ENCODE results near the gene TRPC4. TPM values are rescaled to one million over a fixed set of nuclear protein-coding genes. Genes with fewer than 3 reads are reported as not detected.

The TRPC4 gene
- total RNA-seq, 1 donor from 2014 or later = 3.0 TPM

DNA sequence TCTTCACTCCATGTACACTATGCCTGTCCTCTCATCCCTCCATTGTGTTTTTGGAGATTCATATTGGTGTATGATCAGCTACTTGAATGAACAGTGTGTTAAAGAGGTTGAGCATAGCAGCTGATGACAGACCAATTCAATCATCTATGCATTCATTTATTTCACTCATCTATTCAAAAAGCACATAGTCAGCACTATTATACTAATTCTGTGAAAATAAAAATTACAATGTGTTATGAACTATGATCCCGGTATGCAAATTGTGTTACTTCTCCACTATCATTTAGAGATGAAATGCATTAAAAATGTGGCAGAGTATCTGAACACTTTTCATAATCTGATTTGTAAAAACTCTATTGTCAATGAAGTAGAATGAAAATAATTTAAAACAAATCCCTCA is 5.9 kb downstream of the TRPC4 start:
- no peak for DNase-seq (ENCODE audit: low spot score)
- Mint-ChIP-seq H3K27me3 (ENCODE audit: low read depth) (no peaks in the 10 kb centered on the region), H3K4me3 (ENCODE audit: unreplicated experiment) (no peak overlapping the region), H3K27ac (ENCODE audit: unreplicated experiment) (no peak overlapping the region), H3K36me3 (ENCODE audit: low read depth) (no peaks in the 10 kb centered on the region), H3K4me1 (ENCODE audit: low read depth) (peaks cover 6% of the 10 kb centered on the region), H3K9me3 (ENCODE audit: low read depth) (no peaks in the 10 kb centered on the region)
- TF ChIP-seq, protein P1, sequence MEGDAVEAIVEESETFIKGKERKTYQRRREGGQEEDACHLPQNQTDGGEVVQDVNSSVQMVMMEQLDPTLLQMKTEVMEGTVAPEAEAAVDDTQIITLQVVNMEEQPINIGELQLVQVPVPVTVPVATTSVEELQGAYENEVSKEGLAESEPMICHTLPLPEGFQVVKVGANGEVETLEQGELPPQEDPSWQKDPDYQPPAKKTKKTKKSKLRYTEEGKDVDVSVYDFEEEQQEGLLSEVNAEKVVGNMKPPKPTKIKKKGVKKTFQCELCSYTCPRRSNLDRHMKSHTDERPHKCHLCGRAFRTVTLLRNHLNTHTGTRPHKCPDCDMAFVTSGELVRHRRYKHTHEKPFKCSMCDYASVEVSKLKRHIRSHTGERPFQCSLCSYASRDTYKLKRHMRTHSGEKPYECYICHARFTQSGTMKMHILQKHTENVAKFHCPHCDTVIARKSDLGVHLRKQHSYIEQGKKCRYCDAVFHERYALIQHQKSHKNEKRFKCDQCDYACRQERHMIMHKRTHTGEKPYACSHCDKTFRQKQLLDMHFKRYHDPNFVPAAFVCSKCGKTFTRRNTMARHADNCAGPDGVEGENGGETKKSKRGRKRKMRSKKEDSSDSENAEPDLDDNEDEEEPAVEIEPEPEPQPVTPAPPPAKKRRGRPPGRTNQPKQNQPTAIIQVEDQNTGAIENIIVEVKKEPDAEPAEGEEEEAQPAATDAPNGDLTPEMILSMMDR (IDR thresholded peaks at IDR 0.05) = no peak

DNA sequence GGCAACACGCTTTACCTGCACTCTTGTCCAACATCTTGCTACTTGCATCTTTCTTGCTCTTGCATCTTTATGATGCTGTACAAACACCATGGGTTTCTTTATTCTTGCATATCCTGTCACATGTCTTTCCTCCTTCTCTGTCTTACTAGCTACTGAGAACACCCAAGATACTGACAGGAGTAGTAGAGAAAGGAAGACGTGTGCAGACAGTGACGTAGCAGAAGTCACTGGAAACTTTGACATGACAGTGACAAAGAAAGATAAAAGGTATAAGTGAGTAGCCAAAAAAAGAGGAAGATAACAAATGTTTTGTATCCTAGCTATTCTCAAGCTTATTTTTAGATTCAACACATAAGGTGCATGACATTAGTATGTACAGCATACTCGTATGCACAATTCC is 34.2 kb downstream of the TRPC4 start:
- Mint-ChIP-seq H3K27me3 (ENCODE audit: low read depth) (no peaks in the 10 kb centered on the region), H3K4me3 (ENCODE audit: unreplicated experiment) (no peak overlapping the region), H3K27ac (ENCODE audit: unreplicated experiment) (no peak overlapping the region), H3K36me3 (ENCODE audit: low read depth) (peaks cover 2% of the 10 kb centered on the region), H3K4me1 (ENCODE audit: low read depth) (no peaks in the 10 kb centered on the region), H3K9me3 (ENCODE audit: low read depth) (peaks cover 4% of the 10 kb centered on the region)
- DNase-seq (ENCODE audit: low spot score) = no peak
- TF ChIP-seq, protein P1 (IDR thresholded peaks at IDR 0.05) = no peak

DNA sequence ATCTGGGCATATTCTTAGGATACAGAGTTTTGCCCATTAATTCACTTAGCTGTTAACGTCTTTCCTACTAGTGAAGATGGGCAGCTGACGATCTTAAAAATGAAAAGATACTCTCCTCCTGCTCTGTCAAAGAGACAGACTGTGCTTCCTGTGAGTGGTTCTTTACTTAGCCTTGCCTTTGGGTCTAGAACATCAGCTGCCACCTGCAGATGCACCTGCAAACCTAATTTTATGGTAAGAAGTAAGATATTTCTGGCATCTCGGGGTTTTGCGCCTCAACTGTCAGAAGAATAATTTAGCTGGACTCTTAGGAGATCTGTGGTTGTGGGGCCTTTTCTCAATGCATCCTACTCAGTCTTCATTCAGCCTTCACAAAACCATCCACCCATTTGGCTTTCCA is 36.2 kb downstream of the TRPC4 start:
- TF ChIP-seq, protein P1 (IDR thresholded peaks at IDR 0.05) = no peak
- Mint-ChIP-seq H3K9me3 (ENCODE audit: low read depth) (peaks cover 7% of the 10 kb centered on the region), H3K36me3 (ENCODE audit: low read depth) (peaks cover 4% of the 10 kb centered on the region), H3K4me3 (ENCODE audit: unreplicated experiment) (no peak overlapping the region), H3K4me1 (ENCODE audit: low read depth) (no peaks in the 10 kb centered on the region), H3K27ac (ENCODE audit: unreplicated experiment) (no peak overlapping the region), H3K27me3 (ENCODE audit: low read depth) (no peaks in the 10 kb centered on the region)
- no peak for DNase-seq (ENCODE audit: low spot score)

DNA sequence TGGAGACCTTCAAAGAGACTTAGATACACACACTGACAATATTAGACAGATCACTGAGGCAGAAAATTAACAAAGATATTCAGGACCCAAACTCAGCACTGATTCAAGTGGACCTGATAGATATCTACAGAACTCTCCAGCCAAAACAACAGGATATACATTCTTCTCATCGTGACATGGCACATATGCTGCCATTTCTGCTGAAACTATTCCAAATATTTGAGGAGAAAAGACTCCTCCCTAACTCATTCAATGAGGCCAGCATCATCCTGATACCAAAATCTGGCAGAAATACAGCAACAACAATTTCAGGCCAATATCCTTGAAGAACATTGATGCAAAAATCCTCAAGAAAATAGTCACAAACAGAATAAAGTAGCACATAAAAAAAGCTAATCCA is 53.3 kb downstream of the TRPC4 start:
- TF ChIP-seq, protein P1 (IDR thresholded peaks at IDR 0.05) = no peak
- Mint-ChIP-seq H3K36me3 (ENCODE audit: low read depth) (peaks cover 13% of the 10 kb centered on the region), H3K4me1 (ENCODE audit: low read depth) (peaks cover 13% of the 10 kb centered on the region), H3K9me3 (ENCODE audit: low read depth) (peaks cover 65% of the 10 kb centered on the region), H3K4me3 (ENCODE audit: unreplicated experiment) (no peak overlapping the region), H3K27me3 (ENCODE audit: low read depth) (no peaks in the 10 kb centered on the region), H3K27ac (ENCODE audit: unreplicated experiment) (no peak overlapping the region)
- no peak for DNase-seq (ENCODE audit: low spot score)

DNA sequence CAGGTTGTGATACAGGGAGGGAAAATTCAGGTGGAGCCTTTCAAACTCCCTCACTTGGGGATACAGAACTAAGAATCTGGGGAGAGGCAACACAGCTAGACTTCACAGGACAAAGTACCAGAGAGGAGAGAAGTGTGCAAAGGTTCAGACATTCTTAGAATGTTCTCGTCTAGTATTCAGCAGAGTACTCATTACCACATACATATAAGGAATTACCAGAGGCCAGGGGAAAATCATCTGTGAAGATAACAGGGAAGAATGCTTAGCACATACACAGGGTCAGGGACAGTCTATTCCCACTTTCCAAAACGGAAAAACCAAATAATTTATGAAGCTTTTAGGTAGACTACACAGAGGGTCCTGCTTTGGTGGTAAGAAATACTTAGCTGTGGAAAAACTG is 58.1 kb downstream of the TRPC4 start:
- DNase-seq (ENCODE audit: low spot score) = no peak

More for the DNA sequence above, 58.1 kb downstream of the TRPC4 start:
- TF ChIP-seq, protein P1 (IDR thresholded peaks at IDR 0.05) = no peak
- H3K36me3 Mint-ChIP-seq (ENCODE audit: low read depth) = peaks cover 11% of the 10 kb centered on the region
- no peaks in the 10 kb centered on the region for H3K27me3 Mint-ChIP-seq (ENCODE audit: low read depth)
- peaks cover 40% of the 10 kb centered on the region for H3K9me3 Mint-ChIP-seq (ENCODE audit: low read depth)
- no peak overlapping the region for H3K4me3 Mint-ChIP-seq (ENCODE audit: unreplicated experiment)
- peaks cover 15% of the 10 kb centered on the region for H3K4me1 Mint-ChIP-seq (ENCODE audit: low read depth)
- no peak overlapping the region for H3K27ac Mint-ChIP-seq (ENCODE audit: unreplicated experiment)

Data from chondrocyte (in vitro differentiated cells).